Measurements from ENCODE around the gene KCNK1.

Gene KCNK1

DNA sequence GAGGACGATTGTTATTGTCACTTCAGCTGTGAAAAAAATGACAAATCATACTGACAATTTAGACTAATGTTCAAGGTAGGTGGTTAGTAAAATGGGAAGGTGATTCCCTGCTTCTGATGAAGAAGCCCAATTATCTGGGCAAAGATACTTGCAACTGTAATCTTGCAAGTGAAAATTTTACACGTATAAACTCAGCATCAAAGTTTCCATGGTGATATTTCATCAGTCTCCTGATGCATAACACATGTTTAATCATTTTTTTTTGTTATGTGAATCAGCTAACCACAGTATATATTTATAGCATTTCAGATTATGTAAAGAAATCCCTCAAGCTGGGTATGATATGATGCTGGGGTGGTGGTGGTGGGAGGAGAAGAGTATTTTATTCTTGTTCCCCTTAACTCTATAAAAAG is 16.4 kb upstream of the KCNK1 start:
- H3K4me3 ChIP-seq (ENCODE audit: low read length): no peak overlapping the region
- TF ChIP-seq, protein P1, sequence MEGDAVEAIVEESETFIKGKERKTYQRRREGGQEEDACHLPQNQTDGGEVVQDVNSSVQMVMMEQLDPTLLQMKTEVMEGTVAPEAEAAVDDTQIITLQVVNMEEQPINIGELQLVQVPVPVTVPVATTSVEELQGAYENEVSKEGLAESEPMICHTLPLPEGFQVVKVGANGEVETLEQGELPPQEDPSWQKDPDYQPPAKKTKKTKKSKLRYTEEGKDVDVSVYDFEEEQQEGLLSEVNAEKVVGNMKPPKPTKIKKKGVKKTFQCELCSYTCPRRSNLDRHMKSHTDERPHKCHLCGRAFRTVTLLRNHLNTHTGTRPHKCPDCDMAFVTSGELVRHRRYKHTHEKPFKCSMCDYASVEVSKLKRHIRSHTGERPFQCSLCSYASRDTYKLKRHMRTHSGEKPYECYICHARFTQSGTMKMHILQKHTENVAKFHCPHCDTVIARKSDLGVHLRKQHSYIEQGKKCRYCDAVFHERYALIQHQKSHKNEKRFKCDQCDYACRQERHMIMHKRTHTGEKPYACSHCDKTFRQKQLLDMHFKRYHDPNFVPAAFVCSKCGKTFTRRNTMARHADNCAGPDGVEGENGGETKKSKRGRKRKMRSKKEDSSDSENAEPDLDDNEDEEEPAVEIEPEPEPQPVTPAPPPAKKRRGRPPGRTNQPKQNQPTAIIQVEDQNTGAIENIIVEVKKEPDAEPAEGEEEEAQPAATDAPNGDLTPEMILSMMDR (conservative IDR thresholded peaks at IDR 0.05; ENCODE audit: low read length): no peak
- DNase-seq (ENCODE audit: low read depth): peak; percentile 58

DNA sequence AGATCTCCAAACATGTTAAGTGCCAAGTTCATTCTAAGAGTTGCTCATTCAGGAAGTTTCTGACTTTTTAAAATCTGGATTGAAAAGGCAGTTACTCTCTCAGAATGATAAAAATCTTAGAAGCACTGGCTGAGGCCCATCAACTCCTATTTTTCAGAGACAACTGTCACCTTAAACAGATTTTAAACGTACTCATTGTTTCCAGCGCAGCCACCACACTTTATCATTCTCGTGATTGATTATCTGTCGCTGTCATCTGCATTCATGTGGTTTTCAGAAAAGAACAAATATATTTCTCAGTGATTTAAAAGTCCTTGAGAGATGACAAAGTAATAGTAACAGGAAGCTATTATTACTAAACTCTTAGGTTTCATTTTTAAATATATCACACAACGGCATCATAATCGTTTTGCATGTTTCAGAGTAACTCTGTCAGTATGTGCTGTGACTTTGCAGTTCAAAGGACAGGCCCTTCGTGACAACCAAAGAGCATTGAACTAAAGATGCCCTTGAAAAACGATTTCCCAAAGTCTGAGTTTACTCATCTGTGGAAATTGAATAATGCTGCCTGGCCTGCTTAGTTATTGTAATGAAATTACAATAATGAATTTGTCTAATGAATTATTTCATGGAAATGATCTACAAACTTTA is 14.9 kb upstream of the KCNK1 start:
- H3K4me3 ChIP-seq (ENCODE audit: low read length): no peak overlapping the region
- no peak for DNase-seq (ENCODE audit: low read depth)
- TF ChIP-seq, protein P1 (conservative IDR thresholded peaks at IDR 0.05; ENCODE audit: low read length): no peak

DNA sequence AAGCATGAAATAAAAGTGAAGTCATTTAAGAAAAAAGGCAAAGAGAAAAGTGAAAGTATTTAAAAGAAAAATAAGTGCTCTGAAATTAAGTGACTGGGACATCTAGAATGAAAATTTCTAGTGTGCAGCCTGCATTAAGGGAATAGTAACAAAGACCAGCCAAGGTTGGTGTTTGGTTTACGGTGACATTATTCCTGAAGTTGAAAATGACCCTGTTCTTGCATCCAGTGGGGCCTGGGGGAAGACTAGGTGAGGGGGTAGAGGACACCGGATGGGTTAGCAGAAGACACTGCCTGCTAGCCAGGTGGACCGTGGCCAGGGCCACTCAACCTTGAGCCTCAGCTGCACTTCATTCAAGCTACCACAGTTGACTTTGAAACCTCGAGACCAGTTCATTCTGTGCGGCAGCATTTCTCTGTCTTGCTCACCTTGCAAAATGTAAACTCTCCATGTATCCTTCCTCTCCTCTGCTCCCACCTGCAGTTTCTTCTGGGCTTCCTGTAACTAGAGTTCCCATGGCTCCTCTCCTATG is 14.3 kb upstream of the KCNK1 start:
- TF ChIP-seq, protein P1 (conservative IDR thresholded peaks at IDR 0.05; ENCODE audit: low read length): no peak
- no peak for DNase-seq (ENCODE audit: low read depth)
- H3K4me3 ChIP-seq (ENCODE audit: low read length): no peak overlapping the region

DNA sequence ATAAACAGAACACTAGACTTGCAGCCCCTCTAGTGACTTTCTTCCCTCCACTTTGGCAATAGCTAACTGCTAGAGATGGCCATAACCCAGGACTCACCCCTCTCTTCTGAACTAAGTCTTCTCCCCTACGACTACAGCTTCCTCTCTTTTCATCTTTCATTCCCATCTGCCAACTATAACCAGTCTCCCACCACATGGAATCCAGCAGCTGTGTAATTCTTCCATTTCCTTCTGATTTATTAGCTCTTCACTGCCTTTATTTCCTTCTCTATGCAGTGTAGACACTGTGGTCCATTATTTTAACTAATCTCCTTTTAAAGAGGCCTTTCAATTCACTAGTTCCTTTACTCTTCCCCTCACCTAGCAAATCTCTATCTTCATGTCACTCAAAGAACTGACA is 13.4 kb upstream of the KCNK1 start:
- TF ChIP-seq, protein P1 (conservative IDR thresholded peaks at IDR 0.05; ENCODE audit: low read length): no peak
- DNase-seq (ENCODE audit: low read depth): no peak
- no peak overlapping the region for H3K4me3 ChIP-seq (ENCODE audit: low read length)

DNA sequence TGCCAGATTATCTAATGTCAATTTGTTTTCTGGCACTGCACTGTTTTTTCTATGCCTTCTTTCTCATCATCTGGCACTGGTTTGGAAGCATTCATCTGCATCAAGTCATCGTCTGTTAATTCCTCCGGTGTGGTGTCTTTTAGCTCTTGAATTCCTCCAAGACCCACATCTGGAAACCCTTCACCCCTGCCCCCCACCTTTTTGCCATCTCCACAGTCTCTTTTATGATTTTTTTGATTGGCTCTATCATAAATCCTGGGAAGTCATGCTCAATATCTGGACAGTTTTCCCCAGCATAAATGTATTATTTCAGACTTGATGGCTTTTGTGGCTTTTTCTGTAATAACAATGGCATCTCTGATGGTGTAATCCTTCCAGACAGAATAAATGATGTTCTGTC is 10.4 kb upstream of the KCNK1 start:
- H3K4me3 ChIP-seq (ENCODE audit: low read length): no peak overlapping the region
- TF ChIP-seq, protein P1 (conservative IDR thresholded peaks at IDR 0.05; ENCODE audit: low read length): no peak
- peak; percentile 9 for DNase-seq (ENCODE audit: low read depth)

DNA sequence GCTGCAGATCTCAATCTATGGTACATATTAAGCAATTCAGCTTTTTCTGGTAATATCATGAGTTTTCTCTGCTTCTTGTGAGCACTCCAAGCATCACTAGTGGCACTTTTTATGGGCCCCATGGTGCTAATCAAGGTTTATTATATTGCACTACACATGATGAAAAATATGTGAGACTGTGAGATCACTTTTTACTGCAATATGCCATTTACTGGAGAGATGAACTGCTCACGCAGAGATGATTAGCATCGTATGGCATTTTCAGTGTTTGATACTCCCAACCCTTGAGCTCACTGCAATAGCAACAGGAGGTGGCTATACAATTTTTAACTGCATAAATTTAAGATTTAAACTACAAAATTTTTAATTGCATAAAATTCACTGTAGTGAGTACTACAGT is 8.7 kb upstream of the KCNK1 start:
- no peak overlapping the region for H3K4me3 ChIP-seq (ENCODE audit: low read length)
- no peak for DNase-seq (ENCODE audit: low read depth)
- TF ChIP-seq, protein P1 (conservative IDR thresholded peaks at IDR 0.05; ENCODE audit: low read length): no peak

DNA sequence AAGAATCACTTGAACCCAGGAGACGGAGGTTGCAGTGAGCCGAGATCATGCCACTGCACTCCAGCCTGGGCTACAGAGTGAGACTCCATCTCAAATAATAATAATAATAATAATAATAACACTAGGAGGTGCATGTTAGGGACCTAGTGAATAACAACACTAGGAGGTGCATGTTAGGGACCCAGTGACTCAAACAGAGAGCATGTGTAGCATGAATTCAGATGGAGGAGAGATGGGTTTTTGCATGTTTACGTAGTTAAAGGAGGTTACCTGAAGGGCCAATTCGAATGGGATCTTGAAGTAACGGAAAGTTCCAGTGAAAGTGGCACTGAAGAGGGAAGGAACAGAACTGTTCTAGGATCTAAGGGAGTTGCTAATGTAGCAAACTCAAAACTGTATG is 7.1 kb upstream of the KCNK1 start:
- TF ChIP-seq, protein P1 (conservative IDR thresholded peaks at IDR 0.05; ENCODE audit: low read length): no peak
- DNase-seq (ENCODE audit: low read depth): no peak

More for the DNA sequence above, 7.1 kb upstream of the KCNK1 start:
- H3K4me3 ChIP-seq (ENCODE audit: low read length): no peak overlapping the region
